Skeletal muscle cell (primary cell): Measurements from ENCODE around the gene ABCD3.
"Not testable (repeated sequence)": the region's sequence is repeated elsewhere in the genome, so short reads cannot be mapped to it uniquely, and the experiment has no call there.

Experiments
- DNase-seq: peaks from one replicate; pipeline ENCODE4 v3.0.0-alpha.2; 2010; ENCODE audit warnings: low read depth
- H3K4me3 ChIP-seq: 2 replicates; pipeline ENCODE4 v1.5.1; 2011; ENCODE audit warnings: low read depth, mild to moderate bottlenecking, control low read depth, low read length, moderate library complexity

ABCD3 gene

GRCh38 chr1:94408104-94408830 is 9.9 kb upstream of the ABCD3 start:
- DNase-seq = no peak
- H3K4me3 ChIP-seq = no peak overlapping the region

- no peak for DNase-seq
- H3K4me3 ChIP-seq = no peak overlapping the region
Measured at GRCh38 chr1:94411237-94411636, 7.0 kb upstream of the ABCD3 start.

- H3K4me3 ChIP-seq = no peak overlapping the region
- no peak for DNase-seq
Measured at GRCh38 chr1:94413311-94413710, 4.9 kb upstream of the ABCD3 start.

GRCh38 chr1:94416901-94417727 is 1.1 kb upstream of the ABCD3 start:
- H3K4me3 ChIP-seq = peak overlapping the region; percentile 62
- peak; percentile 71 for DNase-seq

- DNase-seq = no peak
- H3K4me3 ChIP-seq = peak overlapping the region; percentile 62
Measured at GRCh38 chr1:94417728-94417977, 536 bp upstream of the ABCD3 start.

GRCh38 chr1:94418664-94419655 is 771 bp downstream of the ABCD3 start:
- DNase-seq = no peak
- peak overlapping the region; percentile 87 for H3K4me3 ChIP-seq

- DNase-seq = no peak
- H3K4me3 ChIP-seq = no peak overlapping the region
Measured at GRCh38 chr1:94422115-94422820, 4.1 kb downstream of the ABCD3 start.

GRCh38 chr1:94425821-94426484 is 7.8 kb downstream of the ABCD3 start:
- no peak overlapping the region for H3K4me3 ChIP-seq
- DNase-seq = no peak

GRCh38 chr1:94426485-94426870 is 8.3 kb downstream of the ABCD3 start:
- H3K4me3 ChIP-seq, DNase-seq: not testable (repeated sequence)

GRCh38 chr1:94428441-94428840 is 10.3 kb downstream of the ABCD3 start:
- no peak overlapping the region for H3K4me3 ChIP-seq
- DNase-seq = no peak

GRCh38 chr1:94428927-94429528 is 10.8 kb downstream of the ABCD3 start:
- not testable (repeated sequence) for H3K4me3 ChIP-seq, DNase-seq

GRCh38 chr1:94430066-94430465 is 11.9 kb downstream of the ABCD3 start:
- H3K4me3 ChIP-seq, DNase-seq: not testable (repeated sequence)

GRCh38 chr1:94433866-94434265 is 15.7 kb downstream of the ABCD3 start:
- H3K4me3 ChIP-seq = no peak overlapping the region
- no peak for DNase-seq

GRCh38 chr1:94434365-94435045 is 16.3 kb downstream of the ABCD3 start:
- DNase-seq = peak; percentile 17
- H3K4me3 ChIP-seq = no peak overlapping the region

- no peak overlapping the region for H3K4me3 ChIP-seq
- no peak for DNase-seq
Measured at GRCh38 chr1:94438692-94439276, 20.6 kb downstream of the ABCD3 start.

GRCh38 chr1:94440088-94440487 is 21.9 kb downstream of the ABCD3 start:
- DNase-seq = no peak
- H3K4me3 ChIP-seq = no peak overlapping the region

- H3K4me3 ChIP-seq, DNase-seq: not testable (repeated sequence)
Measured at GRCh38 chr1:94443067-94443466, 24.9 kb downstream of the ABCD3 start.

GRCh38 chr1:94444819-94445218 is 26.6 kb downstream of the ABCD3 start:
- DNase-seq = not testable (repeated sequence)

More at GRCh38 chr1:94444819-94445218, 26.6 kb downstream of the ABCD3 start:
- not testable (repeated sequence) for H3K4me3 ChIP-seq
